Endothelial cell of umbilical vein (primary cell): Measurements from ENCODE around the gene TMEM38A.
"Not testable (repeated sequence)": the region's sequence is repeated elsewhere in the genome, so short reads cannot be mapped to it uniquely, and the experiment has no call there.

Source experiments
- CTCF ChIP-seq, 2 donors: IDR thresholded peaks; 1 replicate in 1 of 2; 2 replicates in 1 of 2; pipeline ENCODE4 v1.5.1; 2011; ENCODE audit warnings: low read length in 2 of 2, mild to moderate bottlenecking in 2 of 2, moderate library complexity in 2 of 2, control low read depth in 1 of 2, inconsistent platforms in 1 of 2, low read depth in 1 of 2; ENCODE audit not compliant: insufficient read depth in 1 of 2; ENCODE audit errors: extremely low read depth in 1 of 2
- POLR2A ChIP-seq: IDR thresholded peaks from 2 replicates; pipeline ENCODE4 v1.6.1; 2012; ENCODE audit warnings: low read depth, mild to moderate bottlenecking, control low read depth, low read length
- POLR2AphosphoS5 ChIP-seq: IDR thresholded peaks from 2 replicates; pipeline ENCODE4 v1.6.1; 2012; ENCODE audit warnings: low read depth, mild to moderate bottlenecking, control low read depth, low read length, moderate library complexity; ENCODE audit not compliant: insufficient read depth

- not testable (repeated sequence) for TF ChIP-seq CTCF (IDR thresholded peaks at IDR 0.05; ENCODE audit: extremely low read depth in 1 of 2, insufficient read depth in 1 of 2, low read depth in 1 of 2, low read length in 2 of 2); POLR2A; POLR2AphosphoS5
These were observed 49.9 kb downstream of the TMEM38A start for GRCh38 chr19:16710870-16711269.
